ENCODE measurements around the gene AGMO. TPM values are rescaled to one million over a fixed set of nuclear protein-coding genes. Genes with fewer than 3 reads are reported as not detected.

The AGMO gene
- total and polyA plus RNA-seq, 9 donors = 0.20 to 1.8 (median 0.25) TPM

DNA sequence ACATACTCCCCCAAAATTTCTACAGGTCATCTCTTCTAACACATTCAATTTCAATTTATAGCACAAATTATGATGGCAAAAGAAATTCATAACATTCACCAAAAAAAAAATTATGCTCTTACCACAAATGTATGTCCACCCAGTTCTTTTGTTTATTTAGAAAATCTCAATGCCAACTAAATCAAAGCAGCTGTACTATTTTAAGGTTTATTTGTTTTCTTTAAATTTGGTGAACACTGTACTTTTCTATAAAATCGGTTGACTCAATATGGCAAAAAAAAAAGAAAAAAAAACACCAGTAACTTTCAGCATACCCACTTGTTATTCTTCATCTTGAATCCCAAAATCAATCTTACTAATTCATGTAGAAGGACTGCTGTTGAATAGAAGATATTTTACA is 225.7 kb downstream of the AGMO start:
- H3K36me3 ChIP-seq (ENCODE audit: control insufficient read depth, insufficient read depth, low read length) = no peaks in the 10 kb centered on the region
- no CpG with 5 or more reads among the region's 1 CpG for WGBS (ENCODE audit: insufficient coverage)
- peaks cover 8% of the 10 kb centered on the region for H3K9me3 ChIP-seq (replicated peaks; ENCODE audit: control insufficient read depth, low read depth, low read length)
- H3K4me1 ChIP-seq (ENCODE audit: control insufficient read depth, insufficient read depth, low read length) = no peaks in the 10 kb centered on the region
- H3K4me3 ChIP-seq (ENCODE audit: low read length) = no peak overlapping the region
- H3K27ac ChIP-seq (ENCODE audit: low read length) = no peak overlapping the region
- no peaks in the 10 kb centered on the region for H3K27me3 ChIP-seq (ENCODE audit: control insufficient read depth, insufficient read depth, low read length)
- DNase-seq = no peak

- Histone ChIP-seq H3K27ac (ENCODE audit: low read length) (peak overlapping the region; percentile 17), H3K4me3 (ENCODE audit: low read length) (no peak overlapping the region), H3K9me3 (replicated peaks; ENCODE audit: control insufficient read depth, low read depth, low read length) (peaks cover 8% of the 10 kb centered on the region), H3K4me1 (ENCODE audit: control insufficient read depth, insufficient read depth, low read length) (no peaks in the 10 kb centered on the region), H3K36me3 (ENCODE audit: control insufficient read depth, insufficient read depth, low read length) (no peaks in the 10 kb centered on the region), H3K27me3 (ENCODE audit: control insufficient read depth, insufficient read depth, low read length) (no peaks in the 10 kb centered on the region)
- 17% methylated on average over 2 of the region's 6 CpGs for WGBS (ENCODE audit: insufficient coverage)
- peak; percentile 93 for DNase-seq
These were observed 226.4 kb downstream of the AGMO start for GRCh38 chr7:15335390-15335789.

DNA sequence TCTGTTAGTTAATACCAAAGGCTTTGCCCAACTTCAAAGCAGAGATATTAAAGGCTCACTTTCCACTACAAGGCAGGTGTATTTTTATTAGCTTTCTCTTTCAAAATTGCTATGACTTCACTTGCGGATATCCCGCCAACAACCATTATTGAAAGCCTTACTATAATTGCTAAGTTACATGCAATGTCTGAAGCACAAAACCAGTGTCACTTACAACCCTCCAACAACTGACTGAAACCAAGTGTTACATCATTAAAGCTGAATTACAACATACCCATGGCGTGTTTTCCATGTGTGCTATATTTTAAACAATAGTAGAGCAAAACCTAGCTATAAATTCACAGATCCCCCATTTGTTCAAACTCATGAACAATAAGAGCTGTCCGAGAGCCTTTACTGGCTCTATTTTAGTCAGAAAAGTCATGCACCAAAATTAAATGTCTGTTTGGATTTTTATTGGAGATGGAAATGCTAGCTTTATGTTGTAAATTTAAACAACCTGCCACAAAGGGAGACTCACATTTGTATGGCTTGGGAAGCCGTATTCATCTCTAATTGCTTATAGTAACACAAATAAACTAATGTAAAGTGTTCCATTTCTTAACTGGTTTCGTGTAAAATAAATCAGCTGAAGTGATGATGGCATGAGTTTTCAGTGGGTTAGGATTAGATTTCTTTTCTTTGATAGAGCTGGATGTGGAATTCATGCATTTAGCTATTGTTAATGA is 227.1 kb downstream of the AGMO start:
- no peak overlapping the region for H3K4me3 ChIP-seq (ENCODE audit: low read length)
- H3K27me3 ChIP-seq (ENCODE audit: control insufficient read depth, insufficient read depth, low read length) = no peaks in the 10 kb centered on the region
- peak overlapping the region; percentile 54 for H3K27ac ChIP-seq (ENCODE audit: low read length)
- H3K36me3 ChIP-seq (ENCODE audit: control insufficient read depth, insufficient read depth, low read length) = no peaks in the 10 kb centered on the region
- H3K4me1 ChIP-seq (ENCODE audit: control insufficient read depth, insufficient read depth, low read length) = no peaks in the 10 kb centered on the region
- peak; percentile 73 for DNase-seq
- peaks cover 8% of the 10 kb centered on the region for H3K9me3 ChIP-seq (replicated peaks; ENCODE audit: control insufficient read depth, low read depth, low read length)
- WGBS (ENCODE audit: insufficient coverage) = no CpG with 5 or more reads among the region's 6 CpGs

DNA sequence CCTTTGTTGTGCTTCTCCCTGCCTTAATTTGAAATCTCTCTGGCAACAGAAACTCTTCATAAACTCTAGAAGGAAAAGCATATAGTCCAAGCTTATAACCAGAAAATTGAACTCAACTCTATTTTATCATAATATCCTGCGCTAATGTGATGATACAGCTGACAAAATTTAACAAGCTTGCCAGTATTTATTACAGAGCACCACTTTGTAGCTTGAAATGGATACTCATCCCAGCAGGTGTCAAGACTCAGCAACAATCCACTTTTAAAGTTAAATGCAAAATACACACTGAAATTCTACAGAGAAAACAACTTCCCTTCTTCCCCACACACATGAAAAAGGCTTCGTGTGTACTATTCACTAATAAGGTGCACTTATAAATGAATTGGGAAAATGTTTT is 228.9 kb downstream of the AGMO start:
- no peak for DNase-seq
- no peaks in the 10 kb centered on the region for H3K36me3 ChIP-seq (ENCODE audit: control insufficient read depth, insufficient read depth, low read length)
- 100% methylated on average over 1 of the region's 2 CpGs for WGBS (ENCODE audit: insufficient coverage)
- no peaks in the 10 kb centered on the region for H3K27me3 ChIP-seq (ENCODE audit: control insufficient read depth, insufficient read depth, low read length)
- H3K4me1 ChIP-seq (ENCODE audit: control insufficient read depth, insufficient read depth, low read length) = no peaks in the 10 kb centered on the region
- H3K9me3 ChIP-seq (replicated peaks; ENCODE audit: control insufficient read depth, low read depth, low read length) = no peaks in the 10 kb centered on the region
- no peak overlapping the region for H3K27ac ChIP-seq (ENCODE audit: low read length)
- no peak overlapping the region for H3K4me3 ChIP-seq (ENCODE audit: low read length)

DNA sequence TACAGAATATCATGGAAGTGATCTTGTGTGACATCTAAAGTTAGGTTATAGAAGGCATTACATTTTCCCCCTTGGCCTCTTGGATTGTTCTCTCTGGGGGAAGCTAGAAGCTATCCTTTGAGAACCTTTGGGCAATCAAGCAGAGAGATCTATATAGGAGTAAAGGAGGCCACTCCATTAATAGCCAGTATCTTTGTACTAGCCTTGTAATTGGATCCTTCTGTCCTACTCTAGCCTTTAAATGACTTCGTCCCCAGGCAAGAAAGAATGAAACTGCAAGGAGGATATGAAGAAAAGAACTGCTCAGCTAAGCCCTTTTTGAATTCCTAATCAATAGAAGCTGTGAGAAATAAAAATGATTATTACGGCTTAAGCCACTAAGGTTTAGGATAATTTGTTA is 230.9 kb downstream of the AGMO start:
- Histone ChIP-seq H3K9me3 (replicated peaks; ENCODE audit: control insufficient read depth, low read depth, low read length) (no peaks in the 10 kb centered on the region), H3K27me3 (ENCODE audit: control insufficient read depth, insufficient read depth, low read length) (no peaks in the 10 kb centered on the region), H3K27ac (ENCODE audit: low read length) (no peak overlapping the region), H3K4me1 (ENCODE audit: control insufficient read depth, insufficient read depth, low read length) (no peaks in the 10 kb centered on the region), H3K36me3 (ENCODE audit: control insufficient read depth, insufficient read depth, low read length) (no peaks in the 10 kb centered on the region), H3K4me3 (ENCODE audit: low read length) (no peak overlapping the region)
- DNase-seq = no peak
- WGBS (ENCODE audit: insufficient coverage) = no CpG with 5 or more reads among the region's 2 CpGs

DNA sequence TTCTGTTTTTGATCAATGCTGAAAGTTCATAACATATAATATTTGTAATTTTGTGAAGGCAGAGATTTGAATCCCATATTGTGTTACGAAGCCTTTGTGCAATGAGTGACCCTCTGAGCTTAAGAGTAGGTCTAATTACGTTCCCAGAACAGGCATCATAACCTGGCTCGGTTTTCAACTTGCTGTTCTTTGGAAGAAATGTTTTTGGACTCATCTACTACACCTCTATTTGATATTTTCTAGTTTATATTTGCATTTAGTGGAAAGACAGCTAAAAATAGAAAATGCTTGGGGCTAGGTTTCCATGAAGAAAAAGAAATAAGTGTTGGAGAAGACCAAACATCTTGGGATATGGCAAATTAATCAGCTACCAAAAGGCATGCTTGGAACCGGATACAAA is 234.8 kb downstream of the AGMO start:
- no peaks in the 10 kb centered on the region for H3K4me1 ChIP-seq (ENCODE audit: control insufficient read depth, insufficient read depth, low read length)
- no peaks in the 10 kb centered on the region for H3K9me3 ChIP-seq (replicated peaks; ENCODE audit: control insufficient read depth, low read depth, low read length)
- no peaks in the 10 kb centered on the region for H3K36me3 ChIP-seq (ENCODE audit: control insufficient read depth, insufficient read depth, low read length)
- WGBS (ENCODE audit: insufficient coverage) = no CpG with 5 or more reads among the region's 4 CpGs
- H3K27me3 ChIP-seq (ENCODE audit: control insufficient read depth, insufficient read depth, low read length) = no peaks in the 10 kb centered on the region
- H3K4me3 ChIP-seq (ENCODE audit: low read length) = no peak overlapping the region
- DNase-seq = peak; percentile 81
- peak overlapping the region; percentile 68 for H3K27ac ChIP-seq (ENCODE audit: low read length)

- DNase-seq = peak; percentile 78
- no peaks in the 10 kb centered on the region for H3K36me3 ChIP-seq (ENCODE audit: control insufficient read depth, insufficient read depth, low read length)
- no peaks in the 10 kb centered on the region for H3K27me3 ChIP-seq (ENCODE audit: control insufficient read depth, insufficient read depth, low read length)
- H3K9me3 ChIP-seq (replicated peaks; ENCODE audit: control insufficient read depth, low read depth, low read length) = no peaks in the 10 kb centered on the region
- H3K4me3 ChIP-seq (ENCODE audit: low read length) = no peak overlapping the region
- 100% methylated on average over 1 of the region's 3 CpGs for WGBS (ENCODE audit: insufficient coverage)
- no peaks in the 10 kb centered on the region for H3K4me1 ChIP-seq (ENCODE audit: control insufficient read depth, insufficient read depth, low read length)
- H3K27ac ChIP-seq (ENCODE audit: low read length) = peak overlapping the region; percentile 68
These were observed 235.7 kb downstream of the AGMO start for GRCh38 chr7:15326044-15326644.

DNA sequence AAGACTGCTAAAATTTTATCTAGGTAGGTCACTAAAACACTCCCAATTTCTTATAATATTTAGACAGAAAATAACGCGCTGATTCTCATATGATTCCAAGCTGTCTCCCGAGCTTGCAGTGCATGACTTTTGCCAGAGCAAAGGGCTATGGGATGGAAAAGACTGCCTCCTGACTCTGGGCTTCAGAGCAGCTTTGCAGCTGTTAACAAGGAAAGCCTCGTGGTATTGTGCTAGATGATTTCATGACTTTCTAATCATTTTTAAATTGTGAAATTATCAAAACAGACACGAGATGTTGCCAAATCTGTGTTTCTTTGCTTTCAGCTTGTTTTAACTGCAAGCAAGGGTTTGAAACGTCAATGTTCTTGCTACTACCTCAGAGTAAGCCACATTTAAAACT is 238.3 kb downstream of the AGMO start:
- no peaks in the 10 kb centered on the region for H3K9me3 ChIP-seq (replicated peaks; ENCODE audit: control insufficient read depth, low read depth, low read length)
- no peaks in the 10 kb centered on the region for H3K4me1 ChIP-seq (ENCODE audit: control insufficient read depth, insufficient read depth, low read length)
- no peaks in the 10 kb centered on the region for H3K27me3 ChIP-seq (ENCODE audit: control insufficient read depth, insufficient read depth, low read length)
- peak; percentile 82 for DNase-seq
- no peak overlapping the region for H3K4me3 ChIP-seq (ENCODE audit: low read length)
- WGBS (ENCODE audit: insufficient coverage) = 17% methylated on average over 1 of the region's 6 CpGs
- no peak overlapping the region for H3K27ac ChIP-seq (ENCODE audit: low read length)
- no peaks in the 10 kb centered on the region for H3K36me3 ChIP-seq (ENCODE audit: control insufficient read depth, insufficient read depth, low read length)

- Histone ChIP-seq H3K9me3 (replicated peaks; ENCODE audit: control insufficient read depth, low read depth, low read length) (no peaks in the 10 kb centered on the region), H3K4me1 (ENCODE audit: control insufficient read depth, insufficient read depth, low read length) (peaks cover 2% of the 10 kb centered on the region), H3K4me3 (ENCODE audit: low read length) (no peak overlapping the region), H3K27me3 (ENCODE audit: control insufficient read depth, insufficient read depth, low read length) (no peaks in the 10 kb centered on the region), H3K27ac (ENCODE audit: low read length) (no peak overlapping the region), H3K36me3 (ENCODE audit: control insufficient read depth, insufficient read depth, low read length) (no peaks in the 10 kb centered on the region)
- peak; percentile 34 for DNase-seq
- WGBS (ENCODE audit: insufficient coverage) = no CpG with 5 or more reads among the region's 4 CpGs
These were observed 244.6 kb downstream of the AGMO start for GRCh38 chr7:15317215-15317614.

DNA sequence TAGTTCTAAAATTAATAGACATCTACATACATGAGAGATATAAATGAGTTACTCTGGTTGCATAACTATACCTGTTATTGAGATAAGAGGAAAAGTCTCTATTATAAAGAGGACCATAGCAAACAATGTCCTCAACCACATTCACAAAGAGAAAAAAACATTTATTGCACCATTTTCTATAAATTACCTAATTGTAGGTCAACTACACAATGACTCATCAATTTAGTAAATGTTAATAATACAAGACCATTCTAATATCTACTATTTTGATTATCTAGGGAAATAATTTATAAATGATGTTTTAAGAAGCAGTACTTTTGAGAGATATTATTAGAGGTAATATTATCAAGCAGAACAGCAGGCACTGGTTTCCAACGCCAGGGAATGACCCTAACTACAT is 246.1 kb downstream of the AGMO start:
- no peak overlapping the region for H3K27ac ChIP-seq (ENCODE audit: low read length)
- no peak overlapping the region for H3K4me3 ChIP-seq (ENCODE audit: low read length)
- DNase-seq = no peak
- H3K27me3 ChIP-seq (ENCODE audit: control insufficient read depth, insufficient read depth, low read length) = no peaks in the 10 kb centered on the region
- no peaks in the 10 kb centered on the region for H3K36me3 ChIP-seq (ENCODE audit: control insufficient read depth, insufficient read depth, low read length)
- no CpG with 5 or more reads among the region's 1 CpG for WGBS (ENCODE audit: insufficient coverage)
- peaks cover 3% of the 10 kb centered on the region for H3K9me3 ChIP-seq (replicated peaks; ENCODE audit: control insufficient read depth, low read depth, low read length)
- H3K4me1 ChIP-seq (ENCODE audit: control insufficient read depth, insufficient read depth, low read length) = peaks cover 3% of the 10 kb centered on the region
